GM12878 (cell line): ENCODE measurements around the gene TBC1D10B. TPM values are rescaled to one million over a fixed set of nuclear protein-coding genes. Genes with fewer than 3 reads are reported as not detected.
A peak's percentile ranks its signal among the peaks of the same experiment; 100 is the strongest.

Source experiments
- BMI1 ChIP-seq: fragments of 450-650 bp; IDR thresholded peaks from 2 replicates; pipeline ENCODE4 v1.6.1; 2016; ENCODE audit warnings: mild to moderate bottlenecking, moderate library complexity, borderline replicate concordance
- CHD4 ChIP-seq: fragments of 200-600 bp; sonication (generic); IDR thresholded peaks from 2 replicates; pipeline ENCODE4 v1.6.1; 2016; ENCODE audit warnings: mild to moderate bottlenecking
- EGR1 ChIP-seq, 2 experiments: IDR thresholded peaks; 1 replicate in 1 of 2; 2 replicates in 1 of 2; pipeline ENCODE4 v1.6.1; 2011 to 2012; ENCODE audit warnings: low read depth in 2 of 2, low read length in 2 of 2, borderline replicate concordance in 1 of 2, mild to moderate bottlenecking in 1 of 2, moderate library complexity in 1 of 2
- ETV6 ChIP-seq, 2 experiments: fragments of 450-650 bp in 1 of 2; IDR thresholded peaks in 1 of 2; conservative IDR thresholded peaks in 1 of 2; 2 replicates each; pipeline ENCODE4 v1.6.1; 2014; ENCODE audit warnings: antibody characterized with exemption in 1 of 2, borderline replicate concordance in 1 of 2, low read depth in 1 of 2, mild to moderate bottlenecking in 1 of 2, moderate library complexity in 1 of 2
- GABPA ChIP-seq: IDR thresholded peaks from 2 replicates; pipeline ENCODE4 v1.6.1; 2014; ENCODE audit warnings: antibody characterized with exemption, low read depth, mild to moderate bottlenecking, inconsistent platforms
- GATAD2B ChIP-seq: fragments of 450-650 bp; conservative IDR thresholded peaks from 2 replicates; pipeline ENCODE4 v1.6.1; 2017; ENCODE audit warnings: low read depth, mild to moderate bottlenecking, moderate library complexity
- IKZF1 ChIP-seq: fragments of 450-650 bp; conservative IDR thresholded peaks from 2 replicates; pipeline ENCODE4 v1.6.1; 2017; ENCODE audit warnings: antibody characterized with exemption, mild to moderate bottlenecking
- IKZF2 ChIP-seq, 2 experiments: fragments of 450-650 bp; IDR thresholded peaks; 2 replicates each; pipeline ENCODE4 v1.6.1; 2017; ENCODE audit warnings: mild to moderate bottlenecking in 2 of 2, moderate library complexity in 2 of 2
- JUNB ChIP-seq: IDR thresholded peaks from 2 replicates; pipeline ENCODE4 v1.6.1; 2016; ENCODE audit warnings: antibody characterized with exemption, mild to moderate bottlenecking
- KLF5 ChIP-seq: fragments of 450-650 bp; IDR thresholded peaks from 2 replicates; pipeline ENCODE4 v1.6.1; 2014; ENCODE audit warnings: mild to moderate bottlenecking; ENCODE audit not compliant: partially characterized antibody
- NFXL1 ChIP-seq: fragments of 450-650 bp; IDR thresholded peaks from 2 replicates; pipeline ENCODE4 v1.6.1; 2017; ENCODE audit warnings: antibody characterized with exemption, mild to moderate bottlenecking, borderline replicate concordance
- NFYB ChIP-seq: IDR thresholded peaks from 2 replicates; pipeline ENCODE4 v1.6.1; 2011; ENCODE audit warnings: low read depth, mild to moderate bottlenecking, low read length, improper control_type of control experiment, moderate library complexity; ENCODE audit not compliant: insufficient read depth
- NR2C1 ChIP-seq: fragments of 450-650 bp; IDR thresholded peaks from 2 replicates; pipeline ENCODE4 v1.6.1; 2017; ENCODE audit warnings: antibody characterized with exemption, mild to moderate bottlenecking, moderate library complexity
- PAX5 ChIP-seq: IDR thresholded peaks from 2 replicates; pipeline ENCODE4 v1.6.1; 2011; ENCODE audit warnings: low read depth, low read length, borderline replicate concordance
- RCOR1 ChIP-seq: conservative IDR thresholded peaks from 2 replicates; pipeline ENCODE4 v1.6.1; 2012; ENCODE audit warnings: low read depth, low read length, improper control_type of control experiment
- STAT3 ChIP-seq: IDR thresholded peaks from 2 replicates; pipeline ENCODE4 v1.6.1; 2011; ENCODE audit warnings: low read depth, low read length, improper control_type of control experiment
- TARDBP ChIP-seq: IDR thresholded peaks from 2 replicates; pipeline ENCODE4 v1.6.1; 2016; ENCODE audit warnings: borderline replicate concordance
- TCF12 ChIP-seq: IDR thresholded peaks from 2 replicates; pipeline ENCODE4 v1.6.1; 2011; ENCODE audit warnings: low read depth, mild to moderate bottlenecking, low read length
- ZNF24 ChIP-seq: fragments of 450-650 bp; IDR thresholded peaks from 2 replicates; pipeline ENCODE4 v1.6.1; 2017; ENCODE audit warnings: antibody characterized with exemption, mild to moderate bottlenecking
- ZSCAN29 ChIP-seq: fragments of 450-650 bp; IDR thresholded peaks from 2 replicates; pipeline ENCODE4 v1.6.1; 2017; ENCODE audit warnings: mild to moderate bottlenecking, moderate library complexity
- ZZZ3 ChIP-seq: IDR thresholded peaks from 2 replicates; pipeline ENCODE4 v1.6.1; 2011; ENCODE audit warnings: low read depth; ENCODE audit not compliant: control insufficient read depth, insufficient read length
- polyA plus RNA-seq, 11 experiments: library from polyadenylated mRNA; depleted of rRNA in 4 of 11; unstranded in 6 of 11; stranded (reverse) in 5 of 11; fragments of >200 nt; fragmentation: Nextera tagmentation in 4 of 11; fragmentation: Illumina TruSeq in 1 of 11; extraction: Ambion mirVana in 4 of 11; extraction: Trizol in 1 of 11; gene quantifications; 1 replicate in 1 of 11; 2 replicates in 10 of 11; pipeline versions ENCODE4 v1.2.1 to v1.2.3, GENCODE V29; 2011 to 2016; ENCODE audit warnings: inconsistent platforms in 2 of 11, missing spikeins in 2 of 11, low read depth in 1 of 11
- total RNA-seq, 4 experiments: library from RNA; depleted of rRNA in 3 of 4; stranded (reverse); fragments of >200 nt in 3 of 4; fragmentation: Illumina TruSeq in 1 of 4; extraction: Trizol in 1 of 4; gene quantifications; 2 replicates each; pipeline versions ENCODE4 v1.2.1 to v1.2.3, GENCODE V29; 2013 to 2021
- TF ChIP-seq, protein P1 (sequence below): IDR thresholded peaks from 2 replicates; pipeline ENCODE4 v1.6.1; 2011; ENCODE audit warnings: borderline replicate concordance, low read depth, mild to moderate bottlenecking, moderate library complexity, mixed read lengths, low read length; ENCODE audit not compliant: insufficient read depth; ENCODE audit errors: extremely low read length
- TF ChIP-seq, protein P2 (sequence below): IDR thresholded peaks from 2 replicates; pipeline ENCODE4 v1.6.1; 2011; ENCODE audit warnings: low read depth, mild to moderate bottlenecking, low read length, moderate library complexity, borderline replicate concordance; ENCODE audit errors: extremely low read depth
- TF ChIP-seq, protein P3 (sequence below): fragments of 450-650 bp; IDR thresholded peaks from 2 replicates; pipeline ENCODE4 v1.6.1; 2017; ENCODE audit warnings: mild to moderate bottlenecking, low read depth, inconsistent platforms; ENCODE audit not compliant: poor library complexity, severe bottlenecking
- TF ChIP-seq, protein P4 (sequence below): fragments of 450-650 bp; conservative IDR thresholded peaks from 2 replicates; pipeline ENCODE4 v1.6.1; 2017; ENCODE audit warnings: mild to moderate bottlenecking, moderate library complexity

TBC1D10B gene
- total and polyA plus RNA-seq, 10 of the 15 experiments (the other 5 are each of a cell fraction or from before 2014, with no cell fraction given) = 2.2 to 51.2 (median 11.6) TPM

DNA sequence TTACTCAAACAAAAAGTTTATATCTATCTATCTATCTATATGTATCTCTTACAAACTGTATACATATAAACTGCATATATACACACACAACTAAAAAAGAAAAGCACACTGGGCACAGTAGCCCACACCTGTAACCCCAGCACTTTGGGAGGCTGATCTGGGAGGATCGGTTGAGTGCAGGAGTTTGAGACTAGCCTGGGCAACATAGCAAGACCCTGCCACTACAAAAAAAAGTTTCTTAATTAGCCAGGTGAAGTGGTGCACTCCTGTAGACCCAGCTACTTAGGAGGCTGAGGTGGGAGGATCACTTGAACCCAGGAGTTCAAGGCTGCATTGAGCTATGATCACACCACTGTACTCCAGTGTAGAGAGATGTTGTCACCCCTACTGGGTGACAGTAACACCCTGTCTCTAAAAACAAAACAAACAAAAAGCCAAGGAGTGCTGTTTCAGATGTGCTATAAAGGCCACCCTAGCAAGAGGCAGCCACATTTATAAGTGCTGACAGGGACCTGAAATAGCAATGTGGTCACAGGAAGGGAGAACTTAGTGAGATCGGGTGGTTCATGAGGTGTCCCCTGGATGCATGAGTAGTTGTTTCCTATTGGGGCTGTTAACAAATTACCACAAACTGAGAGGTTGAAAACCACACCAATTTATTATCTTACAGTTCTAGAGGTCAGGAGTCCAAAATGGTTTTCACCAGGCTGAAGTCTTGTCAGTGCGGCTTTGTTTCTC lies 20.0 kb downstream of the TBC1D10B start (continued):
- TF ChIP-seq, protein P1, sequence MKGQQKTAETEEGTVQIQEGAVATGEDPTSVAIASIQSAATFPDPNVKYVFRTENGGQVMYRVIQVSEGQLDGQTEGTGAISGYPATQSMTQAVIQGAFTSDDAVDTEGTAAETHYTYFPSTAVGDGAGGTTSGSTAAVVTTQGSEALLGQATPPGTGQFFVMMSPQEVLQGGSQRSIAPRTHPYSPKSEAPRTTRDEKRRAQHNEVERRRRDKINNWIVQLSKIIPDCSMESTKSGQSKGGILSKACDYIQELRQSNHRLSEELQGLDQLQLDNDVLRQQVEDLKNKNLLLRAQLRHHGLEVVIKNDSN = peak; percentile 3
- TF ChIP-seq, protein P2, sequence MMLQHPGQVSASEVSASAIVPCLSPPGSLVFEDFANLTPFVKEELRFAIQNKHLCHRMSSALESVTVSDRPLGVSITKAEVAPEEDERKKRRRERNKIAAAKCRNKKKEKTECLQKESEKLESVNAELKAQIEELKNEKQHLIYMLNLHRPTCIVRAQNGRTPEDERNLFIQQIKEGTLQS = no peak
- TF ChIP-seq CHD4 (no peak), RCOR1 (peak; percentile 41; the same call in 1 of the 2 replicates), BMI1 (peak; percentile 73; the same call in 1 of the 2 replicates), IKZF2 (IDR thresholded peaks at IDR 0.05) (peak; percentile 95 to 96), ZNF24 (peak; percentile 12; the same call in 1 of the 2 replicates), KLF5 (peak; percentile 25), ETV6 (conservative IDR thresholded peaks at IDR 0.05 in 1 of 2, IDR thresholded peaks at IDR 0.05 in 1 of 2; ENCODE audit: borderline replicate concordance in 1 of 2, low read depth in 1 of 2) (peak in 1 of 2 experiments; percentile 74; a peak in 2 of 4 replicates), ZSCAN29 (0 out of 2 replicates have a peak, but pooled peaks have one; percentile 41), NFXL1 (peak; percentile 80; the same call in 1 of the 2 replicates), GABPA (peak; percentile 50; the same call in 1 of the 2 replicates), STAT3 (no peak; the same call in 1 of the 2 replicates), ZZZ3 (no peak), NR2C1 (peak; percentile 15; the same call in 1 of the 2 replicates), PAX5 (peak; percentile 83; the same call in 1 of the 2 replicates), TCF12 (0 out of 2 replicates have a peak, but pooled peaks have one; percentile 26), IKZF1 (peak; percentile 95), GATAD2B (peak; percentile 61; the same call in 1 of the 2 replicates), NFYB (peak; percentile 54; the same call in 1 of the 2 replicates), EGR1 (IDR thresholded peaks at IDR 0.05; ENCODE audit: borderline replicate concordance in 1 of 2, low read depth in 2 of 2, low read length in 2 of 2) (no peak), JUNB (no peak), TARDBP (no peak)
- TF ChIP-seq, protein P3, sequence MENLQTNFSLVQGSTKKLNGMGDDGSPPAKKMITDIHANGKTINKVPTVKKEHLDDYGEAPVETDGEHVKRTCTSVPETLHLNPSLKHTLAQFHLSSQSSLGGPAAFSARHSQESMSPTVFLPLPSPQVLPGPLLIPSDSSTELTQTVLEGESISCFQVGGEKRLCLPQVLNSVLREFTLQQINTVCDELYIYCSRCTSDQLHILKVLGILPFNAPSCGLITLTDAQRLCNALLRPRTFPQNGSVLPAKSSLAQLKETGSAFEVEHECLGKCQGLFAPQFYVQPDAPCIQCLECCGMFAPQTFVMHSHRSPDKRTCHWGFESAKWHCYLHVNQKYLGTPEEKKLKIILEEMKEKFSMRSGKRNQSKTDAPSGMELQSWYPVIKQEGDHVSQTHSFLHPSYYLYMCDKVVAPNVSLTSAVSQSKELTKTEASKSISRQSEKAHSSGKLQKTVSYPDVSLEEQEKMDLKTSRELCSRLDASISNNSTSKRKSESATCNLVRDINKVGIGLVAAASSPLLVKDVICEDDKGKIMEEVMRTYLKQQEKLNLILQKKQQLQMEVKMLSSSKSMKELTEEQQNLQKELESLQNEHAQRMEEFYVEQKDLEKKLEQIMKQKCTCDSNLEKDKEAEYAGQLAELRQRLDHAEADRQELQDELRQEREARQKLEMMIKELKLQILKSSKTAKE = peak; percentile 94
- TF ChIP-seq, protein P4, sequence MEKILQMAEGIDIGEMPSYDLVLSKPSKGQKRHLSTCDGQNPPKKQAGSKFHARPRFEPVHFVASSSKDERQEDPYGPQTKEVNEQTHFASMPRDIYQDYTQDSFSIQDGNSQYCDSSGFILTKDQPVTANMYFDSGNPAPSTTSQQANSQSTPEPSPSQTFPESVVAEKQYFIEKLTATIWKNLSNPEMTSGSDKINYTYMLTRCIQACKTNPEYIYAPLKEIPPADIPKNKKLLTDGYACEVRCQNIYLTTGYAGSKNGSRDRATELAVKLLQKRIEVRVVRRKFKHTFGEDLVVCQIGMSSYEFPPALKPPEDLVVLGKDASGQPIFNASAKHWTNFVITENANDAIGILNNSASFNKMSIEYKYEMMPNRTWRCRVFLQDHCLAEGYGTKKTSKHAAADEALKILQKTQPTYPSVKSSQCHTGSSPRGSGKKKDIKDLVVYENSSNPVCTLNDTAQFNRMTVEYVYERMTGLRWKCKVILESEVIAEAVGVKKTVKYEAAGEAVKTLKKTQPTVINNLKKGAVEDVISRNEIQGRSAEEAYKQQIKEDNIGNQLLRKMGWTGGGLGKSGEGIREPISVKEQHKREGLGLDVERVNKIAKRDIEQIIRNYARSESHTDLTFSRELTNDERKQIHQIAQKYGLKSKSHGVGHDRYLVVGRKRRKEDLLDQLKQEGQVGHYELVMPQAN = no peak
